ENCODE results near the gene RUNX1. TPM values are rescaled to one million over a fixed set of nuclear protein-coding genes. Genes with fewer than 3 reads are reported as not detected.
"Not testable (repeated sequence)": the region's sequence is repeated elsewhere in the genome, so short reads cannot be mapped to it uniquely, and the experiment has no call there.

The RUNX1 gene
- total RNA-seq, 1 donor from 2014 or later: 109 TPM

DNA sequence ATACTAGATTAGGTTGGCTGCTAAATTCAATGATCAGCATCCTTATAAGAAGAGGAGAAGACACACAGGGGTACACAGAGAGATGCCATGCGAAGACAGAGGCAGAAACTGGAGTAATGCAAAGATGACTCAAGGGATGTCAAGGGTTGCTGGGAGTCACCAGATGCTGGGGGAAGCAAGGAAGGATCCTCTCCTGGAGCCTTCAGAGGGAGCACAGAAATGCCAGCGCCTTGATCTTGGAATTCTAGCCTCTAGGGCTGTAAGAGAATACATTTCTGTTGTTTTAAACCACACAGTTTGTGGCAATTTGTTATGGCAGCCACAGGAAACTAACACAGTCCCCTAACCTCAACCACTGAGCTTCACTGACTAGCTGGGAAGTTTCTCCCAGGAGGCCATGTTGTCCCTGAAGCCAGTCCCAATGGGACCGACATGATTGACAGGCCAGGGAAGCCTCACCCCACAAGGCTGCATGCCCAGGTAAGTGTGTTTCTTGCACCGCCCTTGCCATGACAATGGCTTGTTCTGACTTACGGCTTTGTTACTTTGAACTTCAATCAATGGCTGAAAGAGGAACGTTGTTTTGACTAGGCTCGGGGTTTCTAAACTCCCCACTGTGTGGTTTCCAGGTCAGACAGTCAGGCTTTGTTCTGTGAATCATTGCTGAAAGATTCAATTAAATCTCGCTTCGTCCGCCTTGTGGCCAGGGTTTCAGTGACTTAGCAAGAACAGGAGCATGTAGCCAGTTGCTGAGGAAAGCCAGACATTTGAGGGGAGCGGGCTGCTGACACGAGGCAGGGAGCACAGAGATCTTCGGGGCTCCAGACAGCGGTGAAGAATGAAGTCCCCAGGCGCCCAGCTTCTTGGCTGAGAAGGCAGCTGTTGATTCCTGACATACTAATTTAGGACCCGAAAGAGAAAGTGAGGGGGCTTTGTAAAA, 62.3 kb downstream of the RUNX1 start:
- no peak for ATAC-seq

GRCh38 chr21:34984356-34985058, 64.6 kb downstream of the RUNX1 start:
- intact Hi-C loops (cut with DNase I): no loop called here
- no peak for DNase-seq (ENCODE audit: low spot score)
- ATAC-seq: no peak

More for the DNA sequence above, 62.3 kb downstream of the RUNX1 start:
- intact Hi-C loops (cut with DNase I): no loop called here
- DNase-seq (ENCODE audit: low spot score): no peak

DNA sequence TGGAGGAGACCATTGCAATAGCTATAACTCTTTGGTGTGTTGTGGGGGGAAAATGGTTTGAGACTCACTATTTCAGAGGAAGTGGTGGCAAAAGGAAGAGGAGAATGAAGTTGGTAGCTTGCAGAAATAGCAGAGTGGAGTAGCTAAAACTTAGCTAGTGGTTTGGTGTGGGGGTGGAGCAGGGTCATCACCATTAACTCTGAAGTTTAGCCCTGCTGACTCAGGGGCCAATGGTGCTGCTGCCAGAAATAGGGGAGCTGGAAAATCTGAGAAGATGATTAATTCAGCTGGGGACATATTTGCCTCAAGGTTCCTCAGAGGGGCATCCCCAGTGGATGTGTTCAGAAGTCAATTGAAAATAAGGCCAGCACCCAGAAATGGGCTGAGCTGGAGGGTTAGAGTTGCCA, 65.4 kb downstream of the RUNX1 start:
- intact Hi-C loops (cut with DNase I): no loop called here
- no peak for ATAC-seq
- DNase-seq (ENCODE audit: low spot score): no peak

DNA sequence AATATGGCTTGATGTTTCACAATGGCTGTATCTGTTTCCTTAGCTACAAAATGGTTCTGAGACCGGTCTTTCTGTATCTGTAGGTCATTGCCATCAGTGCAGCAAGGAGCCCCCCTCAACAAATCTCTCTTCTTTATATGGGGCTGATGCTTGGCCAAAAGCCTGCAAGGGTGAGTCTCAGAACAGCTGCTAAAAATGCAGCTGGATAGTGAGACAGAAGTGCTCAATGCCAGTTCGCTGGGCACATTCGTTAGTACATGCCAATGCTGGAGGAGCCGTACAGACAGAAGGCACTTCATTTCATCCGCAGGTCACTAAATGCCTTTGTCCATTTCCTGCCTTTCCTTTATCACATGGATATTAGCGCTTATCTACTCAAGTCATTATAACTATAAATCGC, 67.3 kb downstream of the RUNX1 start:
- intact Hi-C loops (cut with DNase I): no loop called here
- DNase-seq (ENCODE audit: low spot score) (no peak), ATAC-seq (no peak)

- peak; percentile 73 for ATAC-seq
Measured at GRCh38 chr21:34980423-34981115, 68.5 kb downstream of the RUNX1 start.

GRCh38 chr21:34979383-34979782, 69.7 kb downstream of the RUNX1 start:
- DNase-seq (ENCODE audit: low spot score) (no peak), ATAC-seq (no peak)
- intact Hi-C loops (cut with DNase I): no loop called here

More at GRCh38 chr21:34980423-34981115, 68.5 kb downstream of the RUNX1 start:
- DNase-seq (ENCODE audit: low spot score): no peak
- intact Hi-C loops (cut with DNase I): no loop called here

DNA sequence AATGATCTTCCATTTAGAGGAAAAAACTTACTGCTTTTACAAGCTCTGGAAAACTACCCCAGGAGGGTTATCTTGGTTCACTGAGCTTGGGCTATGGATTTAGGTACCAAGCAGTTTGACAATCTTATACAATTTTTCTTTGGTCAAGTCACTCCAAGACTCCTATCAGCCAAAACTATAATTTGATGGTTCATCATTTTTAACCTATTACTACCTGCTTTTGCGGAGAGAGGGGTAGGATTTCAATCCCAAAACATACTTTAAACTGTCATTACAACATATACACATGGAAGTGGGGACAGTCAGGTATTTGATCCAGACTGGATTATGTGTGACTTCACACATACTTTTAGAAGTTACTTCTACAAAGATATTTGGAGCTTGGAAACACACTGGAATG, 71.8 kb downstream of the RUNX1 start:
- ATAC-seq (no peak), DNase-seq (ENCODE audit: low spot score) (no peak)
- intact Hi-C loops (cut with DNase I): no loop called here

GRCh38 chr21:34974162-34974981, 74.7 kb downstream of the RUNX1 start:
- no peak for ATAC-seq
- intact Hi-C loops (cut with DNase I): no loop called here
- DNase-seq (ENCODE audit: low spot score): no peak

DNA sequence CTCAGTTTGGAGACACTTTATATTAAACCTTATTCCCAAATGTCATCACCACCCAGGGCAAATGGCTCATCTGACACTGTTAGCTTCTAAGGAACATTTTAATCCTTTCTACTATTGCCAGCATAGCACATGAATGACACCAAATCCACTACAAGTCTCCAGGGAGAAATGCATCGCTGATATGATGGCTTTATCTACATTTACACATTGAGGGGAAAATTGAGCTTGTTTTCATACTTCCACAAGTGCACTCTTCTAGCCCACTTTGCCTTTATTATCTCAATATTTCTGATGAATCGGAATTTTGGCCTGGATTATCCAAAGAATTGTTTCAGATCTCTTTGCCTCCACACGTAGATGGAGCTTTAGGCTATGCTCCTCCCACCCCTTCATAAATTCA, 75.4 kb downstream of the RUNX1 start:
- DNase-seq (ENCODE audit: low spot score) (no peak), ATAC-seq (no peak)
- intact Hi-C loops (cut with DNase I): no loop called here

- ATAC-seq (no peak), DNase-seq (ENCODE audit: low spot score) (no peak)
- intact Hi-C loops (cut with DNase I): no loop called here
Measured at GRCh38 chr21:34971656-34972055, 77.4 kb downstream of the RUNX1 start.

DNA sequence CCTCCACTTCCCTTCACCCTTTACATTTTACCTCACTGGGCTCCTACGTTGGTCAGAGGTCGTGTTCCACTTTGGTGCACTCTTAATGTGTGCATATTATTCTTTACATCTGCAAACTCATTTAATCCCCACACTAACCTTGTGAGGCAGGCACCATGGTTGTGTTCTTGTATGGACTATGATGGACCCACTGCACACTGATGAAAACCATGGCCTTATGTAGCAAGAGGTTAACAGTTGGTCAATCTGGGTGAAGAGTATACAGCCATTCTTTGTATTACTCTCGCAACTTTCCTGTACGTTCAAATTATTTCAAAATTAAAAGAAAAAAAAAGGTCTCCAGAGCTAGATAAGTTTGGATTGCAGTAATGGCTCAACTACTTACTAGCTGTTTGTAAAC, 78.5 kb downstream of the RUNX1 start:
- DNase-seq (ENCODE audit: low spot score) (no peak), ATAC-seq (no peak)
- intact Hi-C loops (cut with DNase I): no loop called here

GRCh38 chr21:34970167-34970500, 79.0 kb downstream of the RUNX1 start:
- no peak for ATAC-seq
- no peak for DNase-seq (ENCODE audit: low spot score)
- intact Hi-C loops (cut with DNase I): no loop called here

DNA sequence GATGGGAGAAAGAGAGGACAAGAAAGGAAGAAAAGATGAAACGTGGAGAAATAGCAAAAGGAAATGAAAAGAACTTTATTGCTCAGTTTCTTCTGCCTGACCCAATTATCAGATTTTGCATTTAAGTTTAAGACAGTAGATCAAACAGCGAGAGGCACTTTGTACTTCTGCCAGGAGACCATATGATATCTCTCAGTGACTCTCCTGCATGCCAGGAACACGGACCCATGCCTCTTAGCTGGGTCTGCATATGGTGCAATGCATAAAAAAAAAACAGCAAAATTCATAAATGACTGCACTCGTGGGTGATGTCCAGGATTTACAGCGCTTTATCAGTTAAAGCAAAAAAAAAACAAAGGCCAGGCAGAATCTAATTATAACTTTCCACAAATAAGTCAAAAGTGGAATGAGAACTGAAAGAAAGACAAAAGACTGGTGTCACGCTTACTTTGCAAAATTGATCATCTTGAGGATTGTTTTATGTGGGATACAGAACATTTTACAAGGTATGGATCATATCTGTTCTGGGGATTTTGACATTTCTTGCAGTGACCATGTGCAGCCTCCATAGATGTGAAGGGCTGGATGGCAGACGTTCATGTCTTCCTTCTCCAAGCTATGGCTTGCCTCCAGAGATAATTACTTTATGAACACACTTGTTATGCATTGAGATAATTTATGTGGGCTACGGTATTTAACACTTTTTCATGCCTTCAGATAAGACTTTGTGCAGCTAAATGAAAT, 79.5 kb downstream of the RUNX1 start:
- DNase-seq (ENCODE audit: low spot score) (no peak), ATAC-seq (no peak)
- intact Hi-C loops (cut with DNase I): no loop called here

DNA sequence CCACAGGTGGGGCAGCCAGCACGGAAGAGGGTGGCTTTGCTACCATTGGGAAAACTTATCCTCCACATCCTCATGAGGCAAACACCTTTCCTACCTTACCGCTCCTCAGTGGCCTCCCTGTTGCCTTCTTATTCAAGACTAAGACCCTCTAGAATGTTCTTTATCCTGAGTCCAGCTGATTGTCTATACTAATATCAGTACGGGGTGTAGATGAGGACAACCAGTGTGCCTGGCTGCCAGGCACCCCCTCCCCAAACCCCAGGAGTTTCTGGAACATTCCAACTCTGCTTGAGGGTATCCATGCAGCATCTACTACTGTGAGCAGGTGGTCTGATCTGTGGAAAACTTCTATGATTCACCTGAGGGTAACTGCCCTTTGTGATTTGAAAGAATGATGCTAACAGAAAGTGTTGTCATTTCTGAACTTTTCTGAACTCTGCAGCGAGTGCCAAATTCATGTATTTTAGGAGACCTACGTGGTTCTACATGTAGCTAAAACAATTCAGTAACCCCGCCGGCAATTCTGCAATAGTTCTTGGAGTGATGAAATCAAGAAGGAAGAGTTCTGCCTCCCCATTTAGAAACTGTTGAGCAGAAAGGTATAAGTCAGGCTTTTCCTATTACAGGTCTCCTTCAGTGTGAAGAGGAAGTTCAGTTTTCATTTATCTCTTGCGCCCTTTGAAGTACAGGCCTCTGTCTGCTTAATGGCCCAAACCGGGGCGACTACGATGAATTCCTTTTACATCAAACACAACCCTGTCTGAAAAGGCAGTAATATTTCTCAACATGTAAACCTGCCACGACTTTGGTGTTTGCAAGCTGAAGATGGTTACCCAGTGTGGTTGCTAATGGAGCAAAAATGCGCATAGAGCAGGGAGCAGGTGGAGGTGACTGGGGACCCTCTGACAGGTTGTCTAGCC, 80.4 kb downstream of the RUNX1 start:
- intact Hi-C loops (cut with DNase I): no loop called here
- no peak for DNase-seq (ENCODE audit: low spot score)
- no peak for ATAC-seq

GRCh38 chr21:34967509-34968289, 81.4 kb downstream of the RUNX1 start:
- intact Hi-C loops (cut with DNase I): no loop called here
- ATAC-seq: no peak
- DNase-seq (ENCODE audit: low spot score): no peak

- not testable (repeated sequence) for ATAC-seq; DNase-seq (ENCODE audit: low spot score)
Measured at GRCh38 chr21:34966881-34967280, 82.2 kb downstream of the RUNX1 start.

More at GRCh38 chr21:34966881-34967280, 82.2 kb downstream of the RUNX1 start:
- intact Hi-C loops (cut with DNase I): not testable (repeated sequence)
